Prostate gland (tissue), 2 donors: ENCODE data around the gene FGGY.

Experiments used
- POLR2AphosphoS5 ChIP-seq: sonication (generic); formaldehyde crosslinking; IDR thresholded peaks from one replicate; pipeline ENCODE4 v1.6.1; 2017; ENCODE audit warnings: antibody characterized with exemption
- TF ChIP-seq, protein P1 (sequence below), 4 experiments: fragments of 200-600 bp in 2 of 4; fragments of 450-650 bp in 2 of 4; sonication (generic) in 2 of 4; IDR thresholded peaks; 1 replicate in 3 of 4; 2 replicates in 1 of 4; pipeline ENCODE4 v1.5.1; 2016 to 2019; ENCODE audit warnings: antibody characterized with exemption in 4 of 4, mild to moderate bottlenecking in 2 of 4, moderate library complexity in 2 of 4

DNA sequence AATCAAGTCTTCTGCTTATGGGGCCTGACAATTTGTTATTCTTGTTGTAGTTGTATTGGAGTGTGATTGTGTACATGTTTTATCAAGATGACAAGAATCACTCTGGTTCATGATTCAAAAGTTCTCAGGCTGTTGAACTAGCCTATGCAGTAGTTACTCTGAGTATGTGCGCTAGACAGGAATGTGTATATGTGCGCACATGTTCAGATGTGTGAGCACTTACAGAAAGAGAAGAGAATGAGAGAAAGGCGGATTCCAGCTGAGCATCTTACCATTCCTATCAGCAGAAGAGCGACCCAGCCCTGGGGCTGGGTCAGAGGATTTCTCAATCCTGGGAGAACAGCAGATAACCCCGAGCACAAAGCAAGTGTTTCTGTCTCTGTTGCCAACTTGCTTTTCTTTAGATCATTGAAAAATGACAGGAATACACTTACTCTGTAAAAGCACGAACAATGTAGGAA lies 407.1 kb downstream of the FGGY start:
- TF ChIP-seq, protein P1, sequence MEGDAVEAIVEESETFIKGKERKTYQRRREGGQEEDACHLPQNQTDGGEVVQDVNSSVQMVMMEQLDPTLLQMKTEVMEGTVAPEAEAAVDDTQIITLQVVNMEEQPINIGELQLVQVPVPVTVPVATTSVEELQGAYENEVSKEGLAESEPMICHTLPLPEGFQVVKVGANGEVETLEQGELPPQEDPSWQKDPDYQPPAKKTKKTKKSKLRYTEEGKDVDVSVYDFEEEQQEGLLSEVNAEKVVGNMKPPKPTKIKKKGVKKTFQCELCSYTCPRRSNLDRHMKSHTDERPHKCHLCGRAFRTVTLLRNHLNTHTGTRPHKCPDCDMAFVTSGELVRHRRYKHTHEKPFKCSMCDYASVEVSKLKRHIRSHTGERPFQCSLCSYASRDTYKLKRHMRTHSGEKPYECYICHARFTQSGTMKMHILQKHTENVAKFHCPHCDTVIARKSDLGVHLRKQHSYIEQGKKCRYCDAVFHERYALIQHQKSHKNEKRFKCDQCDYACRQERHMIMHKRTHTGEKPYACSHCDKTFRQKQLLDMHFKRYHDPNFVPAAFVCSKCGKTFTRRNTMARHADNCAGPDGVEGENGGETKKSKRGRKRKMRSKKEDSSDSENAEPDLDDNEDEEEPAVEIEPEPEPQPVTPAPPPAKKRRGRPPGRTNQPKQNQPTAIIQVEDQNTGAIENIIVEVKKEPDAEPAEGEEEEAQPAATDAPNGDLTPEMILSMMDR (IDR thresholded peaks at IDR 0.05): no peak
- TF ChIP-seq POLR2AphosphoS5: no peak
